Stimulated activated CD8-positive, alpha-beta memory T cell treated with anti-CD3 and anti-CD28 coated beads, Interleukin-4, amount 100 ng/mL, for 48 hours (primary cell): ENCODE results near the gene PITRM1.
A peak's percentile ranks its signal among the peaks of the same experiment; 100 is the strongest.
"Not testable (repeated sequence)": the region's sequence is repeated elsewhere in the genome, so short reads cannot be mapped to it uniquely, and the experiment has no call there.

Experiments used
- DNase-seq: peaks from one replicate; pipeline ENCODE4 v3.0.0-alpha.2; 2020

PITRM1 gene

DNA sequence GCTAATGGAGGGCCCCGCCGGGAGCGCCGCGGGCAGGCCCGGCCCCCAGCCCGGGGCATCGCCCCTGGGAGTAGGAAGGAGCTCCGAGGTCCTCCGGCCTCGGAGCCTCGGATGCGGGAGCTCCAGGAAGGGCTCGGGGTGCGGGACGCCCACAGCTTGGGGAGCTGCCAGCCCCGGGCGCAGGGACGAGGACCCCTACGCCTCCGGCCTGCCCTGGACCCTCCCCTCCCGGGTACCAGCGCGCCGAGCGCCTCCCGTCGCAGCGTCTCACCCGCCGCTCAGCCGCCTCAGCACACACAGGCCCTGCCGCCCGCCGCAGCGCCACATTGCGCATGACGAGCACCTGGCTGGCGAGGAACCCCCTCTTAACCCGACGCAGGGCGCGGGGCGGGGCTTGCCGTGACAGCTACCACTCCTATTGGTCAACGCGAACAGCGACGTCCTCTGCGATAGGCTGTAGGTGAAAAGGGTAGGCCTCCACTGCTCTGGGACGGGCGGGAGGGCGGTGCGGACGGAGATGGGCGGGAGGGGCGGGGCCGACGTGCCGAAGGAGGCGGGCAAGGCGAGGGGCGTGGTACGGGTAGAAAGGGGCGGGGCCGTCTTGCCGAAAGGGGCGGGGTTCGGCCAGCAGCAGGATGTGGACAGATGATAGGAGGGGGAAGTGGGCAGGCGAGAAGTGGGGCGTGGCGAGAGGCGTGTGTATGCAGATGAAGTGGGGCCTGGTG lies at the start of gene PITRM1:
Gene PITRM1, minus strand, starts transcription at position 337 of the 725 bp plus-strand sequence. Its CDS starts 10 bp downstream, at position 327.
- peak; percentile 99 for DNase-seq

GRCh38 chr10:3222068-3222467 lies 49.5 kb upstream of the PITRM1 start:
- DNase-seq, result no peak

GRCh38 chr10:3221601-3222000 lies 49.0 kb upstream of the PITRM1 start:
- not testable (repeated sequence) for DNase-seq

DNA sequence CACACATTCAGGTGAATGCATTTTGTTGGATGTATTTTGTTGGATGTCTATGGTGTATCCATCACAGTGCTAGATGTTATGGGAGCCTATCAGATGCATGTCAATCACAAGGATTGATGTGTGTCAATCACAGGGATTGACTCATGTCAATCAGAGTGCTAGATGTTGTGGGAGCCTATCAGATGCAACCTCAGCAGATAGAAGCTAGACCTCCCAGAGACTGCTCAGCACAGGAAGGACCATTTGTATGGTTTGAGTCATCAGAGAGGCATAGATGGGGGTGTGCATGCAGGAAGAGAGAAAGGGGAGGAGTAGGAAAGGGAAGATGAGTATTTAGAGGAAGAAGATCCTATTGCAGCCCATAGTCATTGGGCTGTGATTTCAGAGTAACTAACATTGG lies 48.3 kb upstream of the PITRM1 start:
- DNase-seq, result no peak

DNA sequence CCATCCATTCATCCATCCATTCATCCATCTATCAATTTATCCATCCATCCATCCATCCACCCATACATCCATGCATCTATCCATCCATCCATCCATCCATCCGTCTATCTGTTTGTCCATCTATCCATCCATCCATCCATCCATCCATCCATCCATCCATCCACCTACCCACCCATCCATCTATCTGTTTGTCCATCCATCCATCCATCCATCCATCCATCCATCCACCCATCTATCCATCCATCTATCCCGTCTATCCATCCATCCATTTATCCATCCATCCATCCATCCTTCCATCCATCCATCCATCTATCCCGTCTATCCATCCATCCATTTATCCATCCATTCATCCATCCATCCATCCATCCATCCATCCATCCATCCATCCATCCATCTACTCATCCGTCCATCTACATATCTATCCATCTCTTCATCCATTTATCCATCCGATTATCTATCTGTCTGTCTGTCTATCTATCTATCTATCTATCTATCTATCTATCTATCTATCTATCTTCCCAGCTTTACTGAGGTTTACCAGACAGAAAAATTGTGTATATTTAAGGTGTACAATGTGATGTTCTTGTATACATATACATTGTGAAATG lies 46.5 kb upstream of the PITRM1 start:
- not testable (repeated sequence) for DNase-seq

GRCh38 chr10:3217853-3218252 lies 45.3 kb upstream of the PITRM1 start:
- DNase-seq, result no peak

- DNase-seq, result no peak
Measured at GRCh38 chr10:3217301-3217700, 44.7 kb upstream of the PITRM1 start.

DNA sequence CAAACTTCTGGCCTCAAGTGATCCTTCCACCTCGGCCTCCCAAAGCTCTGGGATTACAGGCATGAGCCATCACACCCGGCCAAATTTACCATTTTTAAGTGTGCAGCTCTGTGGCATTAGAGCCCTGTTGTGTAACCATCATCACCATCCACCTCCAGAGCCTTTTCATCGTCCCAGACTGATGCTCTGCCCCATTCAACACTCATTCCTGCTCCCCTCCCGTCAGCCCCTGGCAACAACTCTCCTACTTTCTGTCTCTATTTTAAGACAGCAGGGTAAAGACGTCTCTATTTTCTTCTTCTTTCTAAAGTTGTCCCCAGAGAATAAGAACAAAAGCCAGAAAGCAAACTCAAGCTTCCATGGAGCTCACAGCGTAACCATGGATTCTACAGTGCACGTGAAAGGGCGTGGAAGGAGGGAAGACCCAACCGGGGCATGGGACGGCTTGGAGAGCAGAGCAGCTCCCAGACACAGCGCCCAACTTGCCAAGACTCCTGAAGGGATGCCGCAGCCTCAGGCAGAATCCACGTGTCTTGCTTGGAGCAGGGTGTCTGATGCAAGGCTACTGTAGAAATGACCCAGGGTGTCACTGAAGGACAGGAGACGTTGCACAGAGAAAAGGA lies 42.7 kb upstream of the PITRM1 start:
- DNase-seq, result no peak

GRCh38 chr10:3213758-3214515 lies 41.4 kb upstream of the PITRM1 start:
- DNase-seq, result no peak

- DNase-seq, result no peak
Measured at GRCh38 chr10:3213208-3213607, 40.6 kb upstream of the PITRM1 start.

GRCh38 chr10:3210251-3210877 lies 37.8 kb upstream of the PITRM1 start:
- DNase-seq, result no peak

- DNase-seq, result no peak
Measured at GRCh38 chr10:3208481-3209406, 36.2 kb upstream of the PITRM1 start.

DNA sequence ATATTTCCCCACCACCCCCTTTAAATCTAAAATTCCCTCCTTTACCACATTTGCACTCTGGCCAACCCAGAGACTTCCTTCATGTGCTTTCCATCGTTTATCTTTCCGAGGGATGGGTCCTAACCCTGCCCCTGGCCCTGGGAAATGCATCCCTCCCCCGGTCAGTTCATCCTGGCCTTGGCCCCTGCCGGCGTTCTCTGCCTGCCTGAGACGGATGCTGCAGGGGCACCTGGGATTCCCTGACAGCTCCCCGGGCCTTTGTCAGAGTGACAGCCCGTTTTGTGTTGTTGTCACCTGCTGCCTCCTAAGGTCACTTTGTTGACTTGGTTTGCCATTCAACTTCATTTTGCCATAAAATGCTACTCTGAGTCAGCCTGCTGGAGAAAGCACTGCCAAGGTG lies 34.8 kb upstream of the PITRM1 start:
- no peak for DNase-seq

DNA sequence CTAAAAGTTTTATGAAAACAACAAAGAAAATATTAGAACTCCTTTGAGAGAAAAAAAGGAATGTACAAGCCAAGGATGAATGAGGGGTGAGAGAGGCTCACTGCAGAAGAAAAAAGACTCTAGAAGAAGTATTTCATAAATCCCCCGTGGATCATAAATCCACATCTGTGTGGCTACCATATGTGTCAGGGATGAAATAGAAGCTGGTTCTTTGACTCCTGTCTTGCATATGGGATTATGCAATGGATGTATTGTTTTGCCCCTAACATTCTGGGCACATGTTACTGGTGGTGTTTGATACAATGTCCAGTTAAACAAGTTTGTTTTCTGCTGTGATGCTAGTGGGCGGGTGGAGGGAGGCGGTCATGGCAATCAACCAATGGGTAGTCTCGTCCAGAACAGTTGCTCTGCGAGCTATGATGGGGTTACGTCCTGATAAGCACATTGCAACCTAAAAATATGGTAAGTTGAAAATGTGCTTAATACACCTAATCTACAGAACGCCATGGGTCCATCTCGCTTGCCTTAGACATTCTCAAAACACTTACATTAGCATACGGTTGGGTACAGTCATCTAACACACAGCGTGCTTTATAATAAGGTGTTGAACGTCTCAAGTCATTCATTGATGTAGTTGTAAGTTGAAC lies 34.1 kb upstream of the PITRM1 start:
- DNase-seq, result no peak

- DNase-seq, result no peak
Measured at GRCh38 chr10:3203972-3204371, 31.4 kb upstream of the PITRM1 start.

- no peak for DNase-seq
Measured at GRCh38 chr10:3203016-3203811, 30.6 kb upstream of the PITRM1 start.

- DNase-seq, result no peak
Measured at GRCh38 chr10:3201796-3202195, 29.2 kb upstream of the PITRM1 start.

- no peak for DNase-seq
Measured at GRCh38 chr10:3199488-3199887, 26.9 kb upstream of the PITRM1 start.

DNA sequence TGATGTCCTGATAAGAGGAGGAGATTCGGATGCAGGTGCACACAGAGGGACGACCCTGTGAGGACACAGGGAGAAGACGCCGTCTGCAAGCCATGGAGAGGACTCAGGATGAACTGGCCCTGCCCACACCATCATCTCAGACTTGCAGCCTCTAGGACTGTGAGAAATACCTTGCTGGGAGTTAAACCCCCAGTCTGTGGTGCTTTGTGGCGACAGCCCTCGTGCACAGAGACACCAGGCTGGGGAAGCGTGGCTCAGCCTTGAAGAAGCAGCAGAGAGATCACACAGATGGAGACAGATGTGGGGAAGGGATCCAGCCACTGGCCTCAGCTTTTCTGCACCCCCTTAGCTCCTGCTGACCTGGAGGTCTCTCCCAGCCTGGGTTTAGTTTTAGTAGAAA lies 26.3 kb upstream of the PITRM1 start:
- DNase-seq, result no peak

GRCh38 chr10:3197348-3198003 lies 24.9 kb upstream of the PITRM1 start:
- DNase-seq, result peak; percentile 88
